K562 (cell line): ENCODE results near the gene OR9G4. TPM values are rescaled to one million over a fixed set of nuclear protein-coding genes. Genes with fewer than 3 reads are reported as not detected.

Experiments
- GABPB1 ChIP-seq: sonication (generic); formaldehyde crosslinking; IDR thresholded peaks from 2 replicates; pipeline ENCODE4 v1.8.0; 2022; ENCODE audit warnings: mild to moderate bottlenecking, missing genetic modification reagents
- MEF2A ChIP-seq: IDR thresholded peaks from 2 replicates; pipeline ENCODE4 v1.6.1; 2011; ENCODE audit warnings: low read depth, mild to moderate bottlenecking, low read length, moderate library complexity; ENCODE audit not compliant: control insufficient read depth
- SOX6 ChIP-seq: fragments of 450-650 bp; IDR thresholded peaks from 2 replicates; pipeline ENCODE4 v1.6.1; 2014; ENCODE audit warnings: mild to moderate bottlenecking
- microRNA-seq: library from miRNA; unstranded; fragments of <30 nt; microRNA quantifications from one replicate; pipeline ENCODE4, GENCODE V29; 2018; ENCODE audit warnings: borderline microRNAs expressed
- polyA plus RNA-seq, 8 experiments: library from polyadenylated mRNA; depleted of rRNA in 4 of 8; stranded (reverse) in 5 of 8; unstranded in 3 of 8; fragments of >200 nt; fragmentation: Nextera tagmentation in 2 of 8; fragmentation: Illumina TruSeq in 1 of 8; extraction: Ambion mirVana in 2 of 8; extraction: Trizol in 1 of 8; gene quantifications; 2 replicates each; pipeline versions ENCODE4 v1.2.1 to v1.2.3, GENCODE V29; 2011 to 2014; ENCODE audit warnings: inconsistent platforms in 1 of 8, missing spikeins in 1 of 8
- small RNA-seq: library from RNA; depleted of rRNA; stranded (forward); fragments of <200 nt; gene quantifications from one replicate; pipeline ENCODE3, GENCODE V24; 2014
- total RNA-seq, 7 experiments: library from RNA; depleted of rRNA in 6 of 7; stranded (reverse); fragments of >200 nt in 6 of 7; fragmentation: Illumina TruSeq in 2 of 7; extraction: Trizol in 2 of 7; gene quantifications; 2 replicates each; pipeline versions ENCODE4 v1.2.1 to v1.2.3, GENCODE V29; 2011 to 2021; ENCODE audit warnings: low replicate concordance in 1 of 7

OR9G4 gene
- total and polyA plus RNA-seq, 9 of the 15 experiments (the other 6 are each of a cell fraction or from before 2014, with no cell fraction given), result not detected

- no peak for TF ChIP-seq GABPB1
- TF ChIP-seq MEF2A, result no peak
- TF ChIP-seq SOX6, result no peak
- TF ChIP-seq, all 486 proteins: peak for 0
Observed at GRCh38 chr11:56693428-56693827, 55.1 kb downstream of the OR9G4 start (continued).

Small RNA genes within 50 kb of the gene (microRNA-seq; reads per million reads assigned to microRNA genes)
- gene MIR6128, result not detected

Small RNA genes within 50 kb of the gene (small RNA-seq; reads per million reads assigned to genes)
- not detected for gene AP001803.1
- gene MIR6128, result not detected

Other genes with a start within 250 kb of the OR9G4 start
- gene OR5M11, start 205.4 kb downstream of the OR9G4 start, total RNA-seq (2014; rRNA removed), result not detected in 2 replicates
- gene OR5M11, start 205.4 kb downstream of the OR9G4 start, total RNA-seq (2014; rRNA removed; fragmentation: Illumina TruSeq; extraction: Trizol), result not detected in 2 replicates
- gene OR5M11, start 205.4 kb downstream of the OR9G4 start, total RNA-seq (2015; rRNA removed; fragmentation: Illumina TruSeq; extraction: Trizol), result not detected in 2 replicates
- gene OR5M11, start 205.4 kb downstream of the OR9G4 start, total RNA-seq (2021), result not detected in 2 replicates
- gene OR5M11, start 205.4 kb downstream of the OR9G4 start, polyA plus RNA-seq (2011; rRNA removed), result not detected in 2 replicates
- not detected in 2 replicates for gene OR5M11, start 205.4 kb downstream of the OR9G4 start, polyA plus RNA-seq (2014; fragmentation: Illumina TruSeq; extraction: Trizol)
- not detected for gene OR5M11, start 205.4 kb downstream of the OR9G4 start, polyA plus RNA-seq (2014; fragmentation: Nextera tagmentation; extraction: Ambion mirVana)
- not detected in 2 replicates for gene OR5M11, start 205.4 kb downstream of the OR9G4 start, polyA plus RNA-seq (2014; rRNA removed)
- not detected in 2 replicates for gene OR5M10, start 171.0 kb downstream of the OR9G4 start, total RNA-seq (2014; rRNA removed)
- not detected in 2 replicates for gene OR5M10, start 171.0 kb downstream of the OR9G4 start, total RNA-seq (2014; rRNA removed; fragmentation: Illumina TruSeq; extraction: Trizol)
- not detected in 2 replicates for gene OR5M10, start 171.0 kb downstream of the OR9G4 start, total RNA-seq (2015; rRNA removed; fragmentation: Illumina TruSeq; extraction: Trizol)
- not detected in 2 replicates for gene OR5M10, start 171.0 kb downstream of the OR9G4 start, total RNA-seq (2021)
- not detected in 2 replicates for gene OR5M10, start 171.0 kb downstream of the OR9G4 start, polyA plus RNA-seq (2011; rRNA removed)
- not detected in 2 replicates for gene OR5M10, start 171.0 kb downstream of the OR9G4 start, polyA plus RNA-seq (2014; fragmentation: Illumina TruSeq; extraction: Trizol)
- not detected for gene OR5M10, start 171.0 kb downstream of the OR9G4 start, polyA plus RNA-seq (2014; fragmentation: Nextera tagmentation; extraction: Ambion mirVana)
- not detected in 2 replicates for gene OR5M10, start 171.0 kb downstream of the OR9G4 start, polyA plus RNA-seq (2014; rRNA removed)
- not detected in 2 replicates for gene OR5M1, start 133.8 kb downstream of the OR9G4 start, total RNA-seq (2014; rRNA removed)
- not detected in 2 replicates for gene OR5M1, start 133.8 kb downstream of the OR9G4 start, total RNA-seq (2014; rRNA removed; fragmentation: Illumina TruSeq; extraction: Trizol)
- not detected in 2 replicates for gene OR5M1, start 133.8 kb downstream of the OR9G4 start, total RNA-seq (2015; rRNA removed; fragmentation: Illumina TruSeq; extraction: Trizol)
- not detected in 2 replicates for gene OR5M1, start 133.8 kb downstream of the OR9G4 start, total RNA-seq (2021)
- not detected in 2 replicates for gene OR5M1, start 133.8 kb downstream of the OR9G4 start, polyA plus RNA-seq (2011; rRNA removed)
- gene OR5M1, start 133.8 kb downstream of the OR9G4 start, polyA plus RNA-seq (2014; fragmentation: Illumina TruSeq; extraction: Trizol), result not detected in 2 replicates
- gene OR5M1, start 133.8 kb downstream of the OR9G4 start, polyA plus RNA-seq (2014; fragmentation: Nextera tagmentation; extraction: Ambion mirVana), result not detected
- not detected in 2 replicates for gene OR5M1, start 133.8 kb downstream of the OR9G4 start, polyA plus RNA-seq (2014; rRNA removed)
- gene OR5AP2, start 106.3 kb downstream of the OR9G4 start, total RNA-seq (2014; rRNA removed), result not detected in 2 replicates
- not detected in 2 replicates for gene OR5AP2, start 106.3 kb downstream of the OR9G4 start, total RNA-seq (2014; rRNA removed; fragmentation: Illumina TruSeq; extraction: Trizol)
- gene OR5AP2, start 106.3 kb downstream of the OR9G4 start, total RNA-seq (2015; rRNA removed; fragmentation: Illumina TruSeq; extraction: Trizol), result not detected in 2 replicates
- not detected in 2 replicates for gene OR5AP2, start 106.3 kb downstream of the OR9G4 start, total RNA-seq (2021)
- gene OR5AP2, start 106.3 kb downstream of the OR9G4 start, polyA plus RNA-seq (2011; rRNA removed), result not detected in 2 replicates
- not detected in 2 replicates for gene OR5AP2, start 106.3 kb downstream of the OR9G4 start, polyA plus RNA-seq (2014; fragmentation: Illumina TruSeq; extraction: Trizol)
- gene OR5AP2, start 106.3 kb downstream of the OR9G4 start, polyA plus RNA-seq (2014; fragmentation: Nextera tagmentation; extraction: Ambion mirVana), result not detected
- gene OR5AP2, start 106.3 kb downstream of the OR9G4 start, polyA plus RNA-seq (2014; rRNA removed), result not detected in 2 replicates
- gene OR5AR1, start 85.0 kb downstream of the OR9G4 start, total RNA-seq (2014; rRNA removed), result not detected in 2 replicates
- gene OR5AR1, start 85.0 kb downstream of the OR9G4 start, total RNA-seq (2014; rRNA removed; fragmentation: Illumina TruSeq; extraction: Trizol), result not detected in 2 replicates
- gene OR5AR1, start 85.0 kb downstream of the OR9G4 start, total RNA-seq (2015; rRNA removed; fragmentation: Illumina TruSeq; extraction: Trizol), result not detected in 2 replicates
- not detected in 2 replicates for gene OR5AR1, start 85.0 kb downstream of the OR9G4 start, total RNA-seq (2021)
- gene OR5AR1, start 85.0 kb downstream of the OR9G4 start, polyA plus RNA-seq (2011; rRNA removed), result not detected in 2 replicates
- gene OR5AR1, start 85.0 kb downstream of the OR9G4 start, polyA plus RNA-seq (2014; fragmentation: Illumina TruSeq; extraction: Trizol), result not detected in 2 replicates
- gene OR5AR1, start 85.0 kb downstream of the OR9G4 start, polyA plus RNA-seq (2014; fragmentation: Nextera tagmentation; extraction: Ambion mirVana), result not detected
- gene OR5AR1, start 85.0 kb downstream of the OR9G4 start, polyA plus RNA-seq (2014; rRNA removed), result not detected in 2 replicates
- gene OR9G1, start 49.6 kb downstream of the OR9G4 start, total RNA-seq (2014; rRNA removed), result not detected in 2 replicates
- gene OR9G1, start 49.6 kb downstream of the OR9G4 start, total RNA-seq (2014; rRNA removed; fragmentation: Illumina TruSeq; extraction: Trizol), result not detected in 2 replicates
- not detected in 2 replicates for gene OR9G1, start 49.6 kb downstream of the OR9G4 start, total RNA-seq (2015; rRNA removed; fragmentation: Illumina TruSeq; extraction: Trizol)
- gene OR9G1, start 49.6 kb downstream of the OR9G4 start, total RNA-seq (2021), result not detected in 2 replicates
- not detected in 2 replicates for gene OR9G1, start 49.6 kb downstream of the OR9G4 start, polyA plus RNA-seq (2011; rRNA removed)
- not detected in 2 replicates for gene OR9G1, start 49.6 kb downstream of the OR9G4 start, polyA plus RNA-seq (2014; fragmentation: Illumina TruSeq; extraction: Trizol)
- not detected for gene OR9G1, start 49.6 kb downstream of the OR9G4 start, polyA plus RNA-seq (2014; fragmentation: Nextera tagmentation; extraction: Ambion mirVana)
- not detected in 2 replicates for gene OR9G1, start 49.6 kb downstream of the OR9G4 start, polyA plus RNA-seq (2014; rRNA removed)
- not detected in 2 replicates for gene OR5AK2, start 240.2 kb upstream of the OR9G4 start, total RNA-seq (2014; rRNA removed)
- not detected in 2 replicates for gene OR5AK2, start 240.2 kb upstream of the OR9G4 start, total RNA-seq (2014; rRNA removed; fragmentation: Illumina TruSeq; extraction: Trizol)
- gene OR5AK2, start 240.2 kb upstream of the OR9G4 start, total RNA-seq (2015; rRNA removed; fragmentation: Illumina TruSeq; extraction: Trizol), result not detected in 2 replicates
- gene OR5AK2, start 240.2 kb upstream of the OR9G4 start, total RNA-seq (2021), result not detected in 2 replicates
- not detected in 2 replicates for gene OR5AK2, start 240.2 kb upstream of the OR9G4 start, polyA plus RNA-seq (2011; rRNA removed)
- gene OR5AK2, start 240.2 kb upstream of the OR9G4 start, polyA plus RNA-seq (2014; fragmentation: Illumina TruSeq; extraction: Trizol), result not detected in 2 replicates
- gene OR5AK2, start 240.2 kb upstream of the OR9G4 start, polyA plus RNA-seq (2014; fragmentation: Nextera tagmentation; extraction: Ambion mirVana), result not detected
- not detected in 2 replicates for gene OR5AK2, start 240.2 kb upstream of the OR9G4 start, polyA plus RNA-seq (2014; rRNA removed)